Effector CD4-positive, alpha-beta T cell (primary cell): ENCODE measurements around the gene MAGEA11.
"Not testable (repeated sequence)": the region's sequence is repeated elsewhere in the genome, so short reads cannot be mapped to it uniquely, and the experiment has no call there.

Experiments used
- DNase-seq: peaks from one replicate; pipeline ENCODE4 v3.0.0-alpha.2; 2020

The MAGEA11 gene

GRCh38 chrX:149718757-149719156 is 6.9 kb downstream of the MAGEA11 start:
- no peak for DNase-seq

- DNase-seq: no peak
Measured at GRCh38 chrX:149720021-149720689, 8.3 kb downstream of the MAGEA11 start.

GRCh38 chrX:149721241-149721640 is 9.4 kb downstream of the MAGEA11 start:
- DNase-seq: not testable (repeated sequence)

GRCh38 chrX:149721778-149722177 is 9.9 kb downstream of the MAGEA11 start:
- DNase-seq: no peak

GRCh38 chrX:149723583-149724118 is 11.8 kb downstream of the MAGEA11 start:
- not testable (repeated sequence) for DNase-seq

GRCh38 chrX:149727308-149727707 is 15.4 kb downstream of the MAGEA11 start:
- DNase-seq: not testable (repeated sequence)

- not testable (repeated sequence) for DNase-seq
Measured at GRCh38 chrX:149742269-149742668, 30.4 kb downstream of the MAGEA11 start.

- not testable (repeated sequence) for DNase-seq
Measured at GRCh38 chrX:149746390-149747007, 34.6 kb downstream of the MAGEA11 start.

- no peak for DNase-seq
Measured at GRCh38 chrX:149757206-149758067, 45.6 kb downstream of the MAGEA11 start.

- DNase-seq: no peak
Measured at GRCh38 chrX:149758068-149758714, 46.3 kb downstream of the MAGEA11 start.

- not testable (repeated sequence) for DNase-seq
Measured at GRCh38 chrX:149758715-149759078, 46.8 kb downstream of the MAGEA11 start.

GRCh38 chrX:149759824-149760223 is 48.0 kb downstream of the MAGEA11 start:
- DNase-seq: no peak

- DNase-seq: no peak
Measured at GRCh38 chrX:149760965-149761364, 49.1 kb downstream of the MAGEA11 start.

GRCh38 chrX:149761858-149762674 is 50.2 kb downstream of the MAGEA11 start:
- DNase-seq: not testable (repeated sequence)

GRCh38 chrX:149762696-149763614 is 51.1 kb downstream of the MAGEA11 start:
- DNase-seq: no peak
